Right renal cortex interstitium (tissue), 3 donors: ENCODE results near the gene NFKBIA. TPM values are rescaled to one million over a fixed set of nuclear protein-coding genes. Genes with fewer than 3 reads are reported as not detected.

Experiments used
- polyA plus RNA-seq, 3 donors: library from polyadenylated mRNA; unstranded; fragments of 120-200 nt; gene quantifications; one replicate each; pipeline ENCODE4 v1.2.1, GENCODE V29; 2013; ENCODE audit not compliant: insufficient read length in 3 of 3

Gene NFKBIA
- polyA plus RNA-seq, 3 donors = 59.1 to 64.4 (median 60.6) TPM

Other genes starting within 250 kb of the NFKBIA start
- 100 to 1,000 TPM; 185 to 199 (median 198) TPM for gene PSMA6, start 112.4 kb downstream of the NFKBIA start, polyA plus RNA-seq
- not detected for gene INSM2, start 129.4 kb upstream of the NFKBIA start, polyA plus RNA-seq